Neural cell (in vitro differentiated cells): ENCODE results near the gene PDE3A. TPM values are rescaled to one million over a fixed set of nuclear protein-coding genes. Genes with fewer than 3 reads are reported as not detected.

Experiments
- H2AFZ ChIP-seq: fragments of 200-600, 300-800 bp; sonication (generic), shearing (Covaris generic); 2 replicates; pipeline ENCODE4 v1.6.0; 2014; ENCODE audit warnings: low read depth, mild to moderate bottlenecking, antibody characterized with exemption, low read length, moderate library complexity
- H3F3A ChIP-seq: fragments of 200-600 bp; shearing (Covaris generic); 2 replicates; pipeline ENCODE4 v1.6.1; 2016; ENCODE audit warnings: mild to moderate bottlenecking, moderate library complexity, mixed read lengths, antibody characterized with exemption, low read length; ENCODE audit not compliant: insufficient read depth, poor library complexity, severe bottlenecking
- H3K27ac ChIP-seq: fragments of 200-600, 300-800 bp; sonication (generic), shearing (Covaris generic); 2 replicates; pipeline ENCODE4 v1.5.1; 2014; ENCODE audit warnings: mild to moderate bottlenecking, low read length, moderate library complexity
- H3K27me3 ChIP-seq: fragments of 300-800, 200-600 bp; sonication (generic), shearing (Covaris generic); 2 replicates; pipeline ENCODE4 v1.6.0; 2014; ENCODE audit warnings: mild to moderate bottlenecking, low read depth, low read length, moderate library complexity; ENCODE audit not compliant: insufficient read depth
- H3K36me3 ChIP-seq: fragments of 300-800, 200-600 bp; sonication (generic), shearing (Covaris generic); 2 replicates; pipeline ENCODE4 v1.5.1; 2014; ENCODE audit warnings: mild to moderate bottlenecking, antibody characterized with exemption, low read length, moderate library complexity; ENCODE audit not compliant: insufficient read depth
- H3K4me2 ChIP-seq: fragments of 300-800, 200-600 bp; sonication (generic), shearing (Covaris generic); 2 replicates; pipeline ENCODE4 v1.6.0; 2014; ENCODE audit warnings: mild to moderate bottlenecking, low read length
- H3K4me3 ChIP-seq: fragments of 300-800, 200-600 bp; sonication (generic), shearing (Covaris generic); 2 replicates; pipeline ENCODE4 v1.5.1; 2014; ENCODE audit warnings: mild to moderate bottlenecking, low read length, moderate library complexity
- H3K79me2 ChIP-seq: fragments of 200-600 bp; shearing (Covaris generic); replicated peaks from 2 replicates; pipeline ENCODE4 v1.6.0; 2014; ENCODE audit warnings: mild to moderate bottlenecking, low read length, moderate library complexity; ENCODE audit not compliant: insufficient read depth
- H3K9ac ChIP-seq: fragments of 300-800, 200-600 bp; sonication (generic), shearing (Covaris generic); 2 replicates; pipeline ENCODE4 v1.6.1; 2016; ENCODE audit warnings: mild to moderate bottlenecking, low read length, mixed read lengths
- H3K9me2 ChIP-seq: fragments of 200-600 bp; shearing (Covaris generic); 2 replicates; pipeline ENCODE4 v1.6.1; 2016; ENCODE audit warnings: mild to moderate bottlenecking, low read length, mixed read lengths; ENCODE audit not compliant: insufficient read depth
- H3K9me3 ChIP-seq: fragments of 200-600, 300-800 bp; sonication (generic), shearing (Covaris generic); 2 replicates; pipeline ENCODE4 v1.6.1; 2016; ENCODE audit warnings: mild to moderate bottlenecking, mixed run types, low read length, moderate library complexity, mixed read lengths
- H4K20me1 ChIP-seq: fragments of 200-600 bp; shearing (Covaris generic); 2 replicates; pipeline ENCODE4 v1.6.1; 2016; ENCODE audit warnings: mild to moderate bottlenecking, mixed run types; ENCODE audit not compliant: insufficient read depth
- EP300 ChIP-seq: fragments of 450-650 bp; conservative IDR thresholded peaks from 2 replicates; pipeline ENCODE4 v1.6.1; 2014; ENCODE audit warnings: antibody characterized with exemption, mild to moderate bottlenecking, moderate library complexity; ENCODE audit not compliant: poor library complexity, severe bottlenecking
- EZH2 ChIP-seq: fragments of 200-600, 300-800 bp; shearing (Covaris generic), sonication (generic); IDR thresholded peaks from 2 replicates; pipeline ENCODE4 v1.6.1; 2014; ENCODE audit warnings: antibody characterized with exemption, low read length, borderline replicate concordance, mild to moderate bottlenecking; ENCODE audit not compliant: insufficient read depth, poor library complexity, severe bottlenecking
- MXI1 ChIP-seq: fragments of 450-650 bp; conservative IDR thresholded peaks from 2 replicates; pipeline ENCODE4 v1.6.1; 2014; ENCODE audit warnings: antibody characterized with exemption, mild to moderate bottlenecking; ENCODE audit not compliant: poor library complexity, severe bottlenecking
- POLR2AphosphoS5 ChIP-seq: IDR thresholded peaks from 2 replicates; pipeline ENCODE4 v1.6.1; 2012
- RAD21 ChIP-seq: fragments of 450-650 bp; conservative IDR thresholded peaks from 2 replicates; pipeline ENCODE4 v1.6.1; 2014; ENCODE audit warnings: antibody characterized with exemption, mild to moderate bottlenecking, moderate library complexity
- REST ChIP-seq: IDR thresholded peaks from 2 replicates; pipeline ENCODE4 v1.6.1; 2012; ENCODE audit warnings: borderline replicate concordance
- SMC3 ChIP-seq: fragments of 450-650 bp; conservative IDR thresholded peaks from 2 replicates; pipeline ENCODE4 v1.6.1; 2014; ENCODE audit warnings: antibody characterized with exemption, mild to moderate bottlenecking, moderate library complexity; ENCODE audit not compliant: poor library complexity
- TAF1 ChIP-seq: IDR thresholded peaks from 2 replicates; pipeline ENCODE4 v1.6.1; 2012; ENCODE audit warnings: low read depth
- polyA plus RNA-seq: library from polyadenylated mRNA; depleted of rRNA; stranded (reverse); fragments of >200 nt; gene quantifications from 2 replicates; pipeline ENCODE4 v1.2.3, GENCODE V29; 2014
- TF ChIP-seq, protein P1 (sequence below): fragments of 450-650 bp; IDR thresholded peaks from 2 replicates; pipeline ENCODE4 v1.5.1; 2014; ENCODE audit warnings: antibody characterized with exemption, mild to moderate bottlenecking, moderate library complexity; ENCODE audit not compliant: poor library complexity, severe bottlenecking

Gene PDE3A
- polyA plus RNA-seq, 1 donor from 2014 or later: 0.94 TPM

GRCh38 chr12:20432290-20432689, 64.0 kb downstream of the PDE3A start:
- no peaks in the 10 kb centered on the region for H4K20me1 ChIP-seq
- no peak overlapping the region for H3K4me3 ChIP-seq
- H3K27me3 ChIP-seq: no peaks in the 10 kb centered on the region
- no peaks in the 10 kb centered on the region for H3F3A ChIP-seq
- H3K27ac ChIP-seq: no peak overlapping the region
- H3K36me3 ChIP-seq: no peaks in the 10 kb centered on the region
- TF ChIP-seq RAD21 (no peak), EZH2 (no peak), TAF1 (no peak), REST (no peak), POLR2AphosphoS5 (no peak), EP300 (no peak), SMC3 (no peak), MXI1 (no peak)
- TF ChIP-seq, protein P1, sequence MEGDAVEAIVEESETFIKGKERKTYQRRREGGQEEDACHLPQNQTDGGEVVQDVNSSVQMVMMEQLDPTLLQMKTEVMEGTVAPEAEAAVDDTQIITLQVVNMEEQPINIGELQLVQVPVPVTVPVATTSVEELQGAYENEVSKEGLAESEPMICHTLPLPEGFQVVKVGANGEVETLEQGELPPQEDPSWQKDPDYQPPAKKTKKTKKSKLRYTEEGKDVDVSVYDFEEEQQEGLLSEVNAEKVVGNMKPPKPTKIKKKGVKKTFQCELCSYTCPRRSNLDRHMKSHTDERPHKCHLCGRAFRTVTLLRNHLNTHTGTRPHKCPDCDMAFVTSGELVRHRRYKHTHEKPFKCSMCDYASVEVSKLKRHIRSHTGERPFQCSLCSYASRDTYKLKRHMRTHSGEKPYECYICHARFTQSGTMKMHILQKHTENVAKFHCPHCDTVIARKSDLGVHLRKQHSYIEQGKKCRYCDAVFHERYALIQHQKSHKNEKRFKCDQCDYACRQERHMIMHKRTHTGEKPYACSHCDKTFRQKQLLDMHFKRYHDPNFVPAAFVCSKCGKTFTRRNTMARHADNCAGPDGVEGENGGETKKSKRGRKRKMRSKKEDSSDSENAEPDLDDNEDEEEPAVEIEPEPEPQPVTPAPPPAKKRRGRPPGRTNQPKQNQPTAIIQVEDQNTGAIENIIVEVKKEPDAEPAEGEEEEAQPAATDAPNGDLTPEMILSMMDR: no peak
- H3K9me3 ChIP-seq: no peaks in the 10 kb centered on the region
- H3K9ac ChIP-seq: no peak overlapping the region
- no peak overlapping the region for H3K4me2 ChIP-seq
- H3K9me2 ChIP-seq: no peaks in the 10 kb centered on the region
- no peak overlapping the region for H2AFZ ChIP-seq
- H3K79me2 ChIP-seq: no peaks in the 10 kb centered on the region

DNA sequence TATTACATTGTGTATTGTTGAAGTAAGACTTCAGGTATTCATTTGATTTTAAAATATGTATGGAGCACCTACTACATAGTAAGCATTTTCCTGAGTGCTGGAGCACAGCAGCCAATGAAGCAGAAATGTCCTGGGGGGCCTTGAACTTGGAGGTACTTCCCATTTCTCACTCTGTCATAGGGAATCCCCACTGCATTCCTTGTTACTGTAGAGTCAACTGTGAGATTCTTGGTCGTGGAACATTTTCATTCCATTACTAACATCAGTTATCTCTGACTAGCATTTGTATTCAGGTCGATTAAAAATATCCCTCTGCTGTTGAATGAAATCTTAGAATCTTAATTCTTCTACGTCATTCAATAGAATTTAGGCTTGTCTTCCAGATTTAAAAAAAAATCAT, 66.7 kb downstream of the PDE3A start:
- no peak overlapping the region for H3K4me2 ChIP-seq
- no peaks in the 10 kb centered on the region for H4K20me1 ChIP-seq
- no peaks in the 10 kb centered on the region for H3F3A ChIP-seq
- H2AFZ ChIP-seq: no peak overlapping the region
- no peak overlapping the region for H3K27ac ChIP-seq
- no peaks in the 10 kb centered on the region for H3K27me3 ChIP-seq
- no peak overlapping the region for H3K4me3 ChIP-seq
- H3K9me3 ChIP-seq: no peaks in the 10 kb centered on the region
- H3K9ac ChIP-seq: no peak overlapping the region
- no peaks in the 10 kb centered on the region for H3K79me2 ChIP-seq
- H3K9me2 ChIP-seq: no peaks in the 10 kb centered on the region
- H3K36me3 ChIP-seq: no peaks in the 10 kb centered on the region
- TF ChIP-seq EP300 (no peak), POLR2AphosphoS5 (no peak)

- H3K4me3 ChIP-seq: no peak overlapping the region
- no peak overlapping the region for H3K9ac ChIP-seq
- no peaks in the 10 kb centered on the region for H3K36me3 ChIP-seq
- H3F3A ChIP-seq: no peaks in the 10 kb centered on the region
- H3K27me3 ChIP-seq: no peaks in the 10 kb centered on the region
- TF ChIP-seq MXI1: no peak
- no peak for TF ChIP-seq RAD21
- TF ChIP-seq, protein P1: no peak
- no peak for TF ChIP-seq TAF1
- no peak for TF ChIP-seq POLR2AphosphoS5
- TF ChIP-seq EZH2: no peak
- no peak for TF ChIP-seq SMC3
- TF ChIP-seq EP300: no peak
- no peaks in the 10 kb centered on the region for H3K9me3 ChIP-seq
- no peak overlapping the region for H2AFZ ChIP-seq
- H3K4me2 ChIP-seq: no peak overlapping the region
- no peaks in the 10 kb centered on the region for H3K79me2 ChIP-seq
- H3K27ac ChIP-seq: no peak overlapping the region
- H4K20me1 ChIP-seq: no peaks in the 10 kb centered on the region
- no peaks in the 10 kb centered on the region for H3K9me2 ChIP-seq
Measured at GRCh38 chr12:20436316-20436715, 68.0 kb downstream of the PDE3A start.
